Measurements from ENCODE around the gene UTY. TPM values are rescaled to one million over a fixed set of nuclear protein-coding genes. Genes with fewer than 3 reads are reported as not detected.

The UTY gene
- polyA plus RNA-seq = 6.3 and 10.8 TPM in 2 replicates

GRCh38 chrY:13479828-13480227 lies at the start of gene UTY:
Gene UTY (minus strand): TSS chrY:13480033. CDS start chrY:13479665, 368 bp downstream.

Other genes with a start within 250 kb of the UTY start
- 1.8 and 3.7 TPM in 2 replicates for gene TMSB4Y, start 223.9 kb upstream of the UTY start, polyA plus RNA-seq